ENCODE results near the gene U2AF2.
A peak's percentile ranks its signal among the peaks of the same experiment; 100 is the strongest.

Gene U2AF2

DNA sequence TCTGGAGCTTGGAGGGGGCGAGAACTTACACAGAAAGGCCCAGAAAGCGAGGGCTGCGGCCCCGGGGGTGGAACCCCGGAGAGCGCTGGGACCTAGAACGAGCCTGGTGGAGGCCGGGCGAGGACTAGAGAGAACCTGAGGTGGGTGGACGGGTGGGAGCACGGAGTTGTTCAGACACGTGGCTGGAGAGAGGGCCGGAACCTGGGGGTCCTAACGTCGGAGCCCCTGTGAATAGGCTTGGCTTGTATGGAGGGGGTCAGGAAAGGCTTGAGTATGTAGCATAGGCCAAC is 11.0 kb upstream of the U2AF2 start:
- TF ChIP-seq, protein P1, sequence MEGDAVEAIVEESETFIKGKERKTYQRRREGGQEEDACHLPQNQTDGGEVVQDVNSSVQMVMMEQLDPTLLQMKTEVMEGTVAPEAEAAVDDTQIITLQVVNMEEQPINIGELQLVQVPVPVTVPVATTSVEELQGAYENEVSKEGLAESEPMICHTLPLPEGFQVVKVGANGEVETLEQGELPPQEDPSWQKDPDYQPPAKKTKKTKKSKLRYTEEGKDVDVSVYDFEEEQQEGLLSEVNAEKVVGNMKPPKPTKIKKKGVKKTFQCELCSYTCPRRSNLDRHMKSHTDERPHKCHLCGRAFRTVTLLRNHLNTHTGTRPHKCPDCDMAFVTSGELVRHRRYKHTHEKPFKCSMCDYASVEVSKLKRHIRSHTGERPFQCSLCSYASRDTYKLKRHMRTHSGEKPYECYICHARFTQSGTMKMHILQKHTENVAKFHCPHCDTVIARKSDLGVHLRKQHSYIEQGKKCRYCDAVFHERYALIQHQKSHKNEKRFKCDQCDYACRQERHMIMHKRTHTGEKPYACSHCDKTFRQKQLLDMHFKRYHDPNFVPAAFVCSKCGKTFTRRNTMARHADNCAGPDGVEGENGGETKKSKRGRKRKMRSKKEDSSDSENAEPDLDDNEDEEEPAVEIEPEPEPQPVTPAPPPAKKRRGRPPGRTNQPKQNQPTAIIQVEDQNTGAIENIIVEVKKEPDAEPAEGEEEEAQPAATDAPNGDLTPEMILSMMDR (IDR thresholded peaks at IDR 0.05; ENCODE audit: low read depth, low read length): no peak
- DNase-seq: no peak
- Histone ChIP-seq H3K4me1 (peaks cover 9% of the 10 kb centered on the region), H3K4me3 (ENCODE audit: low read depth, low read length) (peak overlapping the region; percentile 90), H3K27me3 (no peaks in the 10 kb centered on the region), H3K9me3 (no peaks in the 10 kb centered on the region), H3K36me3 (peaks cover 17% of the 10 kb centered on the region)

- no peak for DNase-seq
- peaks cover 9% of the 10 kb centered on the region for H3K4me1 ChIP-seq
Observed at GRCh38 chr19:55644191-55644833, 10.5 kb upstream of the U2AF2 start.

GRCh38 chr19:55644842-55645511 is 9.9 kb upstream of the U2AF2 start:
- peaks cover 17% of the 10 kb centered on the region for H3K36me3 ChIP-seq
- H3K27me3 ChIP-seq: no peaks in the 10 kb centered on the region
- peak overlapping the region; percentile 90 for H3K4me3 ChIP-seq (ENCODE audit: low read depth, low read length)
- peaks cover 9% of the 10 kb centered on the region for H3K4me1 ChIP-seq
- no peaks in the 10 kb centered on the region for H3K9me3 ChIP-seq
- DNase-seq: no peak
- TF ChIP-seq, protein P1 (IDR thresholded peaks at IDR 0.05; ENCODE audit: low read depth, low read length): no peak

More at GRCh38 chr19:55644191-55644833, 10.5 kb upstream of the U2AF2 start:
- Histone ChIP-seq H3K27me3 (no peaks in the 10 kb centered on the region), H3K4me3 (ENCODE audit: low read depth, low read length) (peak overlapping the region; percentile 90), H3K36me3 (peaks cover 17% of the 10 kb centered on the region), H3K9me3 (no peaks in the 10 kb centered on the region)
- TF ChIP-seq, protein P1 (IDR thresholded peaks at IDR 0.05; ENCODE audit: low read depth, low read length): no peak

- Histone ChIP-seq H3K9me3 (no peaks in the 10 kb centered on the region), H3K4me3 (ENCODE audit: low read depth, low read length) (no peak overlapping the region), H3K4me1 (peaks cover 4% of the 10 kb centered on the region), H3K36me3 (peaks cover 17% of the 10 kb centered on the region), H3K27me3 (no peaks in the 10 kb centered on the region)
- TF ChIP-seq, protein P1 (IDR thresholded peaks at IDR 0.05; ENCODE audit: low read depth, low read length): no peak
- no peak for DNase-seq
Observed at GRCh38 chr19:55645512-55645881, 9.3 kb upstream of the U2AF2 start.

DNA sequence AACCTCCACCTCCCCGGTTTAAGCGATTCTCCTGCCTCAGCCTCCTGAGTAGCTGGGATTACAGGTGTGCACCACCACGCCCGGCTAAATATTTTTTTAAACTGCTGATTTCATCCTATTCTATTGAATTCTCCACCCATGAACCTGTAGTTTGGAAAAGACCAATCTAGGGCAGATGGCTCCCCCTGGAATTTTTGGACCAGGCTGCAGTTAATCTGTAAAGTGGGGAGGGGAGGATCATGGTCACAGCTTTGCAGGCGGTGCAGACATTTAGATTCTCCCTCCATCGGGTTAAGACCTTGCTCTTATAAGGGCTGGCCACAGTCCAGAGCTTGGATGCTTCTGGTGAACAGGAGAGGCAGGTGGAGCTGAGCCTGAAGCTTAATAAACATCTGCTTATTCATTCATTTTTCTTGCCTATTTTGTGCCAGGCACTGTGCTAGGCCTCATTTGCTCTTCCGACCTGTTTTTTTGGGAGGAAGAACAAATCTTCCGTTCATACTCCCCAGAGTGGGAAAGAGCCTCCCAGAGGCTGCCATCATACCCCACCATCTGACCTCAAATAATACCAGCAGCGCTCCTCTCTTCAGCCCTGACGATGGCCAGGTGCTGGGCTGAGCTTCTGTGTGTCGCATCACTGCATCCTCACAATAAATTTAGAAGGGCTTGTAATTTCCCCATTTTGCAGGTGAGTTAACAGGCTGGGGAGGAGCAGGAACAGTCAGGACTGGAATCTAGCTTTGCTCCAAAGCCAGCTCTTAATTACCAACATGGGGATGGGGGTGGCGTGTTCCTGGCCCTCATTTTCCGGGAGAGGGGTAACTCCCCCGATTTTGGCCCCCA is 7.7 kb upstream of the U2AF2 start:
- H3K4me1 ChIP-seq: peaks cover 4% of the 10 kb centered on the region
- H3K36me3 ChIP-seq: peaks cover 17% of the 10 kb centered on the region
- no peaks in the 10 kb centered on the region for H3K9me3 ChIP-seq
- DNase-seq: no peak
- no peaks in the 10 kb centered on the region for H3K27me3 ChIP-seq
- peak overlapping the region; percentile 77 for H3K4me3 ChIP-seq (ENCODE audit: low read depth, low read length)
- TF ChIP-seq, protein P1 (IDR thresholded peaks at IDR 0.05; ENCODE audit: low read depth, low read length): no peak
